GM06990 (cell line): ENCODE measurements around the gene STX4.

Experiments
- DNase-seq: peaks from one replicate; pipeline ENCODE4 v3.0.0-alpha.2; 2011; ENCODE audit not compliant: insufficient read length; ENCODE audit errors: extremely low read depth
- H3K27me3 ChIP-seq: replicated peaks from 2 replicates; pipeline ENCODE4 v1.6.0; 2011; ENCODE audit warnings: low read length; ENCODE audit not compliant: control insufficient read depth, insufficient read depth
- H3K36me3 ChIP-seq: 2 replicates; pipeline ENCODE4 v1.5.1; 2011; ENCODE audit warnings: low read length; ENCODE audit not compliant: control insufficient read depth, insufficient read depth
- H3K4me3 ChIP-seq: replicated peaks from 2 replicates; pipeline ENCODE4 v1.5.1; 2011; ENCODE audit warnings: low read depth, mild to moderate bottlenecking, control low read depth, low read length
- TF ChIP-seq, protein P1 (sequence below): IDR thresholded peaks from 2 replicates; pipeline ENCODE4 v1.5.1; 2011; ENCODE audit warnings: low read length, control low read depth, mild to moderate bottlenecking, inconsistent platforms; ENCODE audit not compliant: insufficient read depth, poor library complexity, severe bottlenecking

STX4 gene

DNA sequence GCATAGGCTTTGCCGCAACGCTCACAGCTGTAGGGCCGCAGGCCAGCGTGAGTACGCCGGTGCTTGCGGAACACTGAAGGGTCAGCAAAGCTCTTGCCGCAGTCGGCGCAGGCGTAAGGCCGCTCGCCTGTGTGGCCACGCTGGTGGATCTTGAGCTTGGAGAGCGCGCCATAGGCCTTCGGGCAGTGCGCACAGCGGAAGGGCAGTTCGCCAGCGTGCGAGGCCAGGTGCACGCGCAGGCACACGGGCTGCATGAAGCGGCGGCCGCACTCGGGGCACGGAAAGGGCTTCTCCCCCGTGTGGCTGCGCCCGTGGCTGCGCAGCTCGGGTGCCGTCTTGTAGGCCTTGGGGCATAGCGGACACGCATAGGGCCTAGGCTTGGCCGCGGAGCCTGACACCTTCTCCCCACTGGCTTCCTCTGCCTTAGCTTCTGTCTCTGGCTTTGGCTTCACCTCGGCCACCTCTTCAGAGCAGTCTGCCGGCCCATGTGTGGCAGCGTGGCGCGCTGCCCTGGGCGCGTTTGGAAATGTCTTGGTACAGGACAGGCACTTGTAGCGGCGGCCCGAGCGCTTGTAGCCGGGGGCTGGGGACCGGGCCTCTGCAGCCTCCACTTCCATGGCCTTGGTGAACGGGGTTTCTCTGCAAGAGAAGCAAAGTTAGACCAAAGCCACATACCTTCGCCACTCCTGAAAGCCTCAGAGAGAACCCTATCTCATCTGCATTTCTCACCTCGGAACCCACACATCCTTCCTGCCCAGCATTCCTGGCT, 30.7 kb downstream of the STX4 start:
- Histone ChIP-seq H3K36me3 (peaks cover 23% of the 10 kb centered on the region), H3K27me3 (no peaks in the 10 kb centered on the region), H3K4me3 (no peak overlapping the region)
- TF ChIP-seq, protein P1, sequence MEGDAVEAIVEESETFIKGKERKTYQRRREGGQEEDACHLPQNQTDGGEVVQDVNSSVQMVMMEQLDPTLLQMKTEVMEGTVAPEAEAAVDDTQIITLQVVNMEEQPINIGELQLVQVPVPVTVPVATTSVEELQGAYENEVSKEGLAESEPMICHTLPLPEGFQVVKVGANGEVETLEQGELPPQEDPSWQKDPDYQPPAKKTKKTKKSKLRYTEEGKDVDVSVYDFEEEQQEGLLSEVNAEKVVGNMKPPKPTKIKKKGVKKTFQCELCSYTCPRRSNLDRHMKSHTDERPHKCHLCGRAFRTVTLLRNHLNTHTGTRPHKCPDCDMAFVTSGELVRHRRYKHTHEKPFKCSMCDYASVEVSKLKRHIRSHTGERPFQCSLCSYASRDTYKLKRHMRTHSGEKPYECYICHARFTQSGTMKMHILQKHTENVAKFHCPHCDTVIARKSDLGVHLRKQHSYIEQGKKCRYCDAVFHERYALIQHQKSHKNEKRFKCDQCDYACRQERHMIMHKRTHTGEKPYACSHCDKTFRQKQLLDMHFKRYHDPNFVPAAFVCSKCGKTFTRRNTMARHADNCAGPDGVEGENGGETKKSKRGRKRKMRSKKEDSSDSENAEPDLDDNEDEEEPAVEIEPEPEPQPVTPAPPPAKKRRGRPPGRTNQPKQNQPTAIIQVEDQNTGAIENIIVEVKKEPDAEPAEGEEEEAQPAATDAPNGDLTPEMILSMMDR = no peak
- DNase-seq = no peak

DNA sequence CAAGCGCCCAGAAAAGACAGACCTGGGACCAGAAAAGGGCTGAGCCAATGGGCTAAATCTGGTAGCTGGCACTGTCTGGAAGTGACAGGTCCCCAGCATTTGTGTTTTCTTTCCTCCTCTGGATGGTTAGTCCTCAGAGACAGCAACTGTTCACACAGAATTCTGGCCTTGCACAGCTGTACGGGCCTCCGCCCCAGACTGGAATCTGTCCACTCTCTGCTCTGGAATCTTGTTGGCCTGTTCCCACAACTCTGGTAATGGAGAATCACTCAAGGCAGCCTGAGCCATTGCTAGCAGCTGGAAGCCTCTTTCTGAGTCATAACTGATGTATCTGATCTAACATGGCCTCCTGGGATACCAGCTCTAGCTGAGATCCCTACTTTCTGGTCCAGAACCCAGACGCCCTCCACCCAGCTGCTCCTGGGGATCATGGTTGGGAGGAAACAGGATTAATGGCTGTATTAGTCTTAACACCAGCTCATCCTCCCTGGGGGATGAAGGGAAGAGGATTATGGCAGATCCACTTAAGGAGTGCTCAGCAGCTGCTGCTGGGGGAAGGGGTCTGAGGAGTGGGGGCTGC, 31.6 kb downstream of the STX4 start:
- Histone ChIP-seq H3K27me3 (no peaks in the 10 kb centered on the region), H3K4me3 (no peak overlapping the region), H3K36me3 (peaks cover 23% of the 10 kb centered on the region)
- DNase-seq = no peak
- TF ChIP-seq, protein P1 = no peak

DNA sequence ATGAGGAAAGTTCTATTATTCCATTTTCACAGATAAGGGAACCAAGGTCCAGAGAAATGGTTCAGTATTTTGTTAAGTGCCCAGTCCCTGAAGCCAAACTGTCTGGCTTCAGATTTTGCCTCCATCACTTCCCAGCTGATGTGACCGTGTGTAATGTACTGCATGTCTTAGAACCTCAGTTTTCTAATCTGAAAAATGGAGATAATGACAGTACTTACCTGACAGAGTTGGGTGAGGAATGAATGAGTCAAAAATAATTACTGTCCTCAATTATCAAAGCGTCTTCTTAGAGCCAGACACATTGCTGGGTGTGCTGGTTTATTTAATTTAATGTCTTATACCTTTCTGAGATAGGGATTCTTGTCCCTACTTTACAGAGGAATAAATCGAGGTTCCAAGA, 34.0 kb downstream of the STX4 start:
- Histone ChIP-seq H3K27me3 (no peaks in the 10 kb centered on the region), H3K4me3 (no peak overlapping the region), H3K36me3 (peaks cover 8% of the 10 kb centered on the region)
- TF ChIP-seq, protein P1 = no peak
- DNase-seq = no peak

DNA sequence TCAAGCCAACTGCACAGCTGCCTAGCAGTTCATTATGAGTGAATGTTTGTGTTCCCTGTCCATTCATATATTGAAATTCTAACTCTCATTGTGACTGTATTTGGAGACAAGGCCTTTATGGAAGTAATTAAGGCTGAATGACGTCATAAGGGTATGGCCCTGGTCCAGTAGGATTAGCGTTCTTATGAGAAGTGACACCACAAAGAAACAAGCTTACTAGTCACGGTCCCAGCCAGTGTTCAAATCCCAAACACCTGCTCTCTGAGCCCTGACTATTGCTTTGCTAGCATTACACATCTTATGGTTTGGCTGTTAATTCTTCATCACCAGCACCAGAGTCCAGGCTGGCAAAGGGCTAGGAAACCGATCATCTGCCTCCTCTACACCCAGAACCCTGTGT, 38.5 kb downstream of the STX4 start:
- H3K27me3 ChIP-seq = no peaks in the 10 kb centered on the region
- DNase-seq = no peak
- peaks cover 5% of the 10 kb centered on the region for H3K36me3 ChIP-seq
- peak overlapping the region; percentile 89 for H3K4me3 ChIP-seq
- TF ChIP-seq, protein P1 = no peak

DNA sequence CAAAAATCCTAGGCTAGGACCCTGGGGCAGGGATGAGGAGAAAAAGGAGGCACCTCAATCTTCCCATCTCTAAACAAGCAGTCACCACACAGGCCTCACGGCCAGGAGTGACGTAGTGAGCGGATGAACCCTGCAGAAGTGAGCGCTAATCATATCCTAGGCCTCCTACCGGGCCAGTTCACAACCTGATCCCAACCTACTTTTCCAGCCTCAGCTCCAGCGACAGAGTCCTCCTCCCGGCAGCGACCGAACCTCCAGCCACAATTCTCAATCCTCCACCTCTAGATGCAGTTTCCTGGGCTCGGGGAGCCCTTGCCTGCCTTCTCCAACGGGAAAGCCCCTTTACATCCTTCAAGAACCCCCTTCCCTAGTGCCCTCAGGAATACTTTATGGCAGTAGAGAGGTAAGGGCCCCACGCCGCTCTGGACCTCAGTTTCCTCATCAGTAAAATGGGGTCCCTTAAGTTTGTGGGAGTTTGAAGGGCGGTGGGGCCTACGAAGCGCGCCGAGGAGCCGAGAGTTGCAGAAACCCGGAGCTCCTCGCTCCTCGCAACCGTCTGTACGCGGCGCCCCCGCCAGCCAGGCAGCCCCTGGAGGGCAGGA, 39.3 kb downstream of the STX4 start:
- H3K36me3 ChIP-seq = peaks cover 13% of the 10 kb centered on the region
- peak; percentile 47 for DNase-seq
- H3K4me3 ChIP-seq = peak overlapping the region; percentile 89
- TF ChIP-seq, protein P1 = no peak
- no peaks in the 10 kb centered on the region for H3K27me3 ChIP-seq
